NCI-H1694 (cell line): ENCODE results near the gene GULP1.

Source experiments
- DNase-seq: peaks from one replicate; lab custom pipeline; 2025; lab: John Stamatoyannopoulos, UW

The GULP1 gene

GRCh38 chr2:188367164-188367563 lies 75.5 kb downstream of the GULP1 start:
- DNase-seq = no peak

- no peak for DNase-seq
Observed at GRCh38 chr2:188369365-188369764, 77.7 kb downstream of the GULP1 start.

- no peak for DNase-seq
Observed at GRCh38 chr2:188378371-188378950, 86.8 kb downstream of the GULP1 start.

GRCh38 chr2:188379748-188380147 lies 88.1 kb downstream of the GULP1 start:
- DNase-seq = no peak

GRCh38 chr2:188380280-188380679 lies 88.6 kb downstream of the GULP1 start:
- DNase-seq = no peak

- DNase-seq = no peak
Observed at GRCh38 chr2:188381614-188382013, 89.9 kb downstream of the GULP1 start.

GRCh38 chr2:188382107-188382506 lies 90.4 kb downstream of the GULP1 start:
- no peak for DNase-seq

GRCh38 chr2:188383158-188383557 lies 91.5 kb downstream of the GULP1 start:
- no peak for DNase-seq

GRCh38 chr2:188385857-188386256 lies 94.2 kb downstream of the GULP1 start:
- no peak for DNase-seq

- no peak for DNase-seq
Observed at GRCh38 chr2:188388831-188389230, 97.2 kb downstream of the GULP1 start.

GRCh38 chr2:188391354-188391753 lies 99.7 kb downstream of the GULP1 start:
- DNase-seq = no peak

GRCh38 chr2:188394931-188395472 lies 103.3 kb downstream of the GULP1 start:
- no peak for DNase-seq

- no peak for DNase-seq
Observed at GRCh38 chr2:188395903-188396689, 104.4 kb downstream of the GULP1 start.

- DNase-seq = no peak
Observed at GRCh38 chr2:188399159-188399558, 107.5 kb downstream of the GULP1 start.

- DNase-seq = no peak
Observed at GRCh38 chr2:188403676-188404075, 112.0 kb downstream of the GULP1 start.

GRCh38 chr2:188404341-188405004 lies 112.8 kb downstream of the GULP1 start:
- DNase-seq = no peak

GRCh38 chr2:188406414-188406813 lies 114.7 kb downstream of the GULP1 start:
- DNase-seq = no peak

GRCh38 chr2:188410504-188411235 lies 119.0 kb downstream of the GULP1 start:
- no peak for DNase-seq

- DNase-seq = no peak
Observed at GRCh38 chr2:188412190-188412589, 120.5 kb downstream of the GULP1 start.

GRCh38 chr2:188414411-188414810 lies 122.7 kb downstream of the GULP1 start:
- no peak for DNase-seq

- no peak for DNase-seq
Observed at GRCh38 chr2:188414869-188415753, 123.4 kb downstream of the GULP1 start.
